CD4-positive, alpha-beta memory T cell (primary cell): Measurements from ENCODE around the gene PIK3CB. TPM values are rescaled to one million over a fixed set of nuclear protein-coding genes. Genes with fewer than 3 reads are reported as not detected.

ENCODE experiments used
- CTCF ChIA-PET: fragments of 350-600 bp; sonication (Branson Sonifier 250); formaldehyde crosslinking; loops from one replicate; lab custom pipeline; 2021; ENCODE audit warnings: inconsistent platforms; ENCODE audit not compliant: partially characterized antibody; lab: Charles Lee
- POLR2A ChIA-PET: fragments of 350-600 bp; sonication (Branson Sonifier 250); formaldehyde crosslinking; loops from one replicate; lab custom pipeline; 2021; ENCODE audit not compliant: partially characterized antibody; lab: Charles Lee
- DNase-seq, 5 donors: peaks; one replicate each; pipeline versions ENCODE4 v3.0.0 to v3.0.0-alpha.2; 2020 to 2022; ENCODE audit warnings: mixed read lengths in 1 of 5
- H3K27ac ChIP-seq: one replicate; pipeline ENCODE4 v1.7.0; 2013; ENCODE audit warnings: low read depth, low read length
- H3K27me3 ChIP-seq: 2 replicates; pipeline ENCODE4 v1.7.0; 2013; ENCODE audit warnings: mild to moderate bottlenecking, low read length, moderate library complexity; ENCODE audit not compliant: insufficient read depth
- H3K36me3 ChIP-seq: 2 replicates; pipeline ENCODE4 v1.7.0; 2013; ENCODE audit warnings: mild to moderate bottlenecking, low read length, moderate library complexity; ENCODE audit not compliant: insufficient read depth
- H3K4me1 ChIP-seq: 2 replicates; pipeline ENCODE4 v1.7.0; 2013; ENCODE audit warnings: mild to moderate bottlenecking, low read length, moderate library complexity; ENCODE audit not compliant: insufficient read depth
- H3K4me3 ChIP-seq, 2 donors: one replicate each; pipeline ENCODE4 v1.7.0; 2013; ENCODE audit warnings: low read length in 2 of 2, mild to moderate bottlenecking in 1 of 2
- H3K9me3 ChIP-seq, 2 donors: one replicate each; pipeline ENCODE4 v1.7.0; 2013; ENCODE audit warnings: low read length in 2 of 2, control low read depth in 1 of 2; ENCODE audit not compliant: control insufficient read depth in 1 of 2
- H3K27ac Mint-ChIP-seq, 7 donors: one replicate each; pipeline ENCODE4 v1.8.0; 2020 to 2021; ENCODE audit warnings: mixed read lengths in 7 of 7, mild to moderate bottlenecking in 6 of 7, inconsistent platforms in 3 of 7, moderate library complexity in 3 of 7
- H3K27me3 Mint-ChIP-seq, 2 donors: one replicate each; pipeline ENCODE4 v1.8.0; 2020 to 2021; ENCODE audit warnings: mixed read lengths in 2 of 2
- H3K36me3 Mint-ChIP-seq, 2 donors: one replicate each; pipeline ENCODE4 v1.8.0; 2020 to 2021; ENCODE audit warnings: mixed read lengths in 2 of 2, inconsistent platforms in 1 of 2, mild to moderate bottlenecking in 1 of 2
- H3K4me1 Mint-ChIP-seq, 4 donors: one replicate each; pipeline ENCODE4 v1.8.0; 2020 to 2021; ENCODE audit warnings: mixed read lengths in 4 of 4, mild to moderate bottlenecking in 1 of 4
- H3K4me3 Mint-ChIP-seq, 8 donors: one replicate each; pipeline ENCODE4 v1.8.0; 2020 to 2021; ENCODE audit warnings: mixed read lengths in 8 of 8, mild to moderate bottlenecking in 7 of 8, moderate library complexity in 6 of 8, inconsistent platforms in 3 of 8
- H3K9me3 Mint-ChIP-seq, 8 donors: one replicate each; pipeline ENCODE4 v1.8.0; 2020 to 2021; ENCODE audit warnings: mixed read lengths in 8 of 8, mild to moderate bottlenecking in 5 of 8, inconsistent platforms in 3 of 8, moderate library complexity in 1 of 8
- intact Hi-C: fragments of 100-400 bp; cut with micrococcal nuclease; formaldehyde crosslinking; loops from one replicate; pipeline ENCODE4 v1.15.1; 2023
- polyA plus RNA-seq, 2 donors: library from polyadenylated mRNA; unstranded; fragments of 300-500 nt; fragmentation: Illumina TruSeq; gene quantifications; one replicate each; pipeline ENCODE4 v1.2.3, GENCODE V29; 2021
- total RNA-seq, 2 experiments: library from RNA; stranded (reverse); gene quantifications; one replicate each; pipeline ENCODE4 v1.2.3, GENCODE V29; 2021

The PIK3CB gene
- total RNA-seq (10 to 100 TPM; 44.8 to 52.1 TPM), polyA plus RNA-seq (10 to 100 TPM; 14.4 to 23.9 TPM)

DNA sequence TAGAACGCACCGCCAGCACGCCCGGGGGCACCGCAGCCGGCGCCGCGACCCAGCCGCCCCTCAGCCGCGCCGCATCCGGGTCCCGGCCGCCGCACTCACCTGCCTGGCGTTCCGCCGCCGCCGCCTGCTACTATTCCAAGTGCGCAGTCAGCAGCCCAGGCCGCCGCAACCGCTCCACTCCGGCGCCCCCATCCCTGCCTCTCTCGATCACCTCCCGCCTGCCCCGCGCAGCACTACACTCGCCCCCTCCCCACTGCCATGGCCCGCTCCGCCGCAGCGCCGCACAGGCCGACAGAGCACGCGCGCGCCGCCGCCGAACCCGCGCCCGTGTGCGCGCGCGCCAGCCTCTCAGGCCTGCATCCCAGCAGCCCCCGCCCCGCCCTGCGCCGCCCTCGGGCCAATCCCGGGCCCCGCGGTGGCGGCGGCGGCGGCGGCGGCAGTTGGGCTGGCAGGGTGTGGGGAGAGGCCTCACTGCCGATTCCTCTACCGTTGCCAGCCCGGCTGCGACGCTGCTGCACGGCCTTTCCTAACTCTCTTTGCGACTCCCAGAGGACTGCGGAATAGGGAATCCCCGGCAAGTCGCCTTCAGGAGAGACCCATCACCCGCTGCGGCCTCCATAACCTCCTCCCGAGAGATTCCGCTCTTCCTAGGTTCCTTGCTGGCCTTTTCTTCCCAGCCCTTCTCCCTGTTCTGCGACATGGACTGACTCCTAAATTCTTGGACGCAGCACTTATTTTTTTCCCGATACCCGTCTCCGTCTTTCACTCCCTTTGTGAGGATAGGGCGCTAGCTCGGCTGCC is at the start of gene PIK3CB:
PIK3CB (minus strand) TSS at position 333 of the 801 bp plus-strand sequence. CDS start 75,585 bp downstream, outside the sequence.
- Mint-ChIP-seq H3K27me3 (no peaks in the 10 kb centered on the region), H3K27ac (peak within 1 kb of the TSS; percentile 96 to 99 (median 97)), H3K36me3 (peaks cover 3 to 17% of the 10 kb centered on the region in 2 donors), H3K4me3 (peak within 1 kb of the TSS; percentile 90 to 98 (median 95)), H3K4me1 (peaks cover 19 to 34% (median 27%) of the 10 kb centered on the region in 4 donors), H3K9me3 (peaks cover 0 to 4% (median 0%) of the 10 kb centered on the region in 8 donors)
- peak; percentile 81 to 89 (median 88) for DNase-seq
- Histone ChIP-seq H3K27ac (peak within 1 kb of the TSS; percentile 76), H3K27me3 (no peaks in the 10 kb centered on the region), H3K4me1 (peaks cover 21% of the 10 kb centered on the region), H3K36me3 (no peaks in the 10 kb centered on the region), H3K9me3 (no peaks in the 10 kb centered on the region), H3K4me3 (peak within 1 kb of the TSS; percentile 64 to 76)
- intact Hi-C loops: loop anchor here (1.0 to 10.0 kb wide), 6 partner anchors 19 to 240 kb away; partner anchors contain the start of genes CEP70 and FAIM
- ChIA-PET POLR2A (interaction anchor here (0.7 to 2.3 kb wide), 11 partner anchors 10 to 240 kb away, joined by 3 to 19 read pairs (median 4); partner anchors contain the start of genes CEP70 and FAIM), CTCF (interaction anchor here (0.9 to 2.4 kb wide), 4 partner anchors 25 to 89 kb away, joined by 3 to 17 read pairs (median 4); no protein-coding TSS in a partner anchor)

- no peaks in the 10 kb centered on the region for H3K27me3 ChIP-seq
- no peaks in the 10 kb centered on the region for H3K9me3 ChIP-seq
- H3K27ac ChIP-seq: no peak overlapping the region
- intact Hi-C loops: no loop called here
- H3K36me3 ChIP-seq: no peaks in the 10 kb centered on the region
- no peak overlapping the region for H3K4me3 ChIP-seq
- H3K36me3 Mint-ChIP-seq: peaks cover 0 to 2% of the 10 kb centered on the region in 2 donors
- peaks cover 0 to 7% (median 3%) of the 10 kb centered on the region in 8 donors for H3K9me3 Mint-ChIP-seq
- POLR2A ChIA-PET: no interaction called here
- no peak for DNase-seq
- H3K4me1 Mint-ChIP-seq: peaks cover 0 to 3% (median 2%) of the 10 kb centered on the region in 4 donors
- CTCF ChIA-PET: interaction anchor here (0.5 to 1.8 kb wide), 4 partner anchors 8 to 326 kb away, joined by 3 to 6 read pairs (median 4); no protein-coding TSS in a partner anchor
- H3K4me3 Mint-ChIP-seq: no peak overlapping the region
- H3K27ac Mint-ChIP-seq: no peak overlapping the region
- H3K4me1 ChIP-seq: no peaks in the 10 kb centered on the region
- no peaks in the 10 kb centered on the region for H3K27me3 Mint-ChIP-seq
These were observed 46.5 kb upstream of the PIK3CB start for GRCh38 chr3:138881233-138881632.

DNA sequence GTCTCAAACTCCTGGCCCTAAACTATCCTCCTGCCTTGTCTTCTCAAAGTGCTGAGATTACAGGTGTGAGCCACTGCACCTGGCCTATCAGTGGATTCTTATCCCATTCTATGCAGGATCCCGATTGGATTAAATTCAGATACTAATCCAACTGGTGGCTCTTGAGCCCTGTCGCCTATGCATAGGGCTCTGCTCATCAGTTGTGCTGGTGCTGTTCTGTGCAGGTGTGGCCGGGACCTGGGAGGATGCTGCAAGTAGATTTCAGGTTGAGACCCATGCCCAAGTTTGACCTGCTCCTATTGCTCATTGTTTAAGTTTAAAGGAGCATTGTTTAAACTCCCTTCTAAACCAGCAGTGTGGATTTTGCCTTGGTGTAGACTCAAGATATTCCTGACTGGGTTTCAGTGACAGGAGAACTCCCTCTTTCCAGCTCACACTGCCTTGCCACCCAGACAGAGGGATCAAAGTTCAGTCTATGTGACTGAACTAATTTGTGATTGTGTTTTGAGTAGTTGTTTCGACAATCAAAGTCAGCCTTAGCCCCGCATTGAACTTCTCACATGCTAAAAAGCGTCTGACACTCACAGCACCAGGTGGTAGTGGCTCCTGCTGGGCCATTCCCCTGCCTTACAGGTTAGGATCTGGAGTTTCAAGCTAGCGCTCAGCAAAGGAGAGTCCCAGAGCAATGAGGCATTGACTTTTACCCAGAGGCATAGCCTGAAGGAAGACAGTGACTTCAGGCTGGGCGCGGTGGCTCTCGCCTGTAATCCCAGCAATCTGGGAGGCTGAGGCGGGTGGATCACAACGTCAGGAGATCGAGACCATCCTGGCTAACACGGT is 45.0 kb upstream of the PIK3CB start:
- Mint-ChIP-seq H3K9me3 (peaks cover 2 to 14% (median 8%) of the 10 kb centered on the region in 8 donors), H3K27me3 (no peaks in the 10 kb centered on the region), H3K27ac (no peak overlapping the region), H3K36me3 (peaks cover 3 to 9% of the 10 kb centered on the region in 2 donors), H3K4me1 (peaks cover 3 to 11% (median 7%) of the 10 kb centered on the region in 4 donors), H3K4me3 (no peak overlapping the region)
- H3K4me3 ChIP-seq: no peak overlapping the region
- no peaks in the 10 kb centered on the region for H3K4me1 ChIP-seq
- intact Hi-C loops: no loop called here
- POLR2A ChIA-PET: no interaction called here
- H3K27ac ChIP-seq: no peak overlapping the region
- CTCF ChIA-PET: interaction anchor here (1.3 kb wide), 1 partner anchor 36 kb away, joined by 3 read pairs; no protein-coding TSS in a partner anchor
- no peaks in the 10 kb centered on the region for H3K9me3 ChIP-seq
- no peaks in the 10 kb centered on the region for H3K36me3 ChIP-seq
- DNase-seq: no peak
- no peaks in the 10 kb centered on the region for H3K27me3 ChIP-seq

- Histone ChIP-seq H3K9me3 (no peaks in the 10 kb centered on the region), H3K4me3 (no peak overlapping the region), H3K27me3 (no peaks in the 10 kb centered on the region), H3K4me1 (no peaks in the 10 kb centered on the region), H3K27ac (no peak overlapping the region), H3K36me3 (no peaks in the 10 kb centered on the region)
- Mint-ChIP-seq H3K27me3 (no peaks in the 10 kb centered on the region), H3K27ac (no peak overlapping the region), H3K36me3 (peaks cover 3 to 9% of the 10 kb centered on the region in 2 donors), H3K4me1 (peaks cover 3 to 11% (median 7%) of the 10 kb centered on the region in 4 donors), H3K9me3 (peaks cover 2 to 17% (median 10%) of the 10 kb centered on the region in 8 donors), H3K4me3 (peak overlapping the region in 1 of 8 donors; percentile 11)
- POLR2A ChIA-PET: no interaction called here
- CTCF ChIA-PET: interaction anchor here (0.7 to 1.6 kb wide), 2 partner anchors 38 to 59 kb away, joined by 3 to 4 read pairs; no protein-coding TSS in a partner anchor
- intact Hi-C loops: no loop called here
- DNase-seq: no peak
These were observed 42.5 kb upstream of the PIK3CB start for GRCh38 chr3:138877226-138877625.

GRCh38 chr3:138875754-138876664 is 41.3 kb upstream of the PIK3CB start:
- no peaks in the 10 kb centered on the region for H3K27me3 ChIP-seq
- ChIA-PET POLR2A (no interaction called here), CTCF (interaction anchor here (1.1 to 2.4 kb wide), 3 partner anchors 39 to 47 kb away, joined by 4 to 9 read pairs (median 5); no protein-coding TSS in a partner anchor)
- intact Hi-C loops: no loop called here
- no peaks in the 10 kb centered on the region for H3K9me3 ChIP-seq
- Mint-ChIP-seq H3K9me3 (peaks cover 2 to 17% (median 10%) of the 10 kb centered on the region in 8 donors), H3K27ac (peak overlapping the region in 2 of 7 donors; percentile 6 to 43), H3K36me3 (peaks cover 3 to 9% of the 10 kb centered on the region in 2 donors), H3K27me3 (no peaks in the 10 kb centered on the region), H3K4me1 (peaks cover 3 to 11% (median 7%) of the 10 kb centered on the region in 4 donors), H3K4me3 (peak overlapping the region in 6 of 8 donors; percentile 3 to 53 (median 24))
- DNase-seq: peak in 3 of 5 donors; percentile 4 to 7 (median 5)
- H3K27ac ChIP-seq: no peak overlapping the region
- H3K4me1 ChIP-seq: no peaks in the 10 kb centered on the region
- H3K36me3 ChIP-seq: no peaks in the 10 kb centered on the region
- no peak overlapping the region for H3K4me3 ChIP-seq

GRCh38 chr3:138875096-138875753 is 40.5 kb upstream of the PIK3CB start:
- intact Hi-C loops: no loop called here
- no peaks in the 10 kb centered on the region for H3K27me3 ChIP-seq
- peak overlapping the region in 3 of 8 donors; percentile 3 to 53 (median 44) for H3K4me3 Mint-ChIP-seq

More at GRCh38 chr3:138875096-138875753, 40.5 kb upstream of the PIK3CB start:
- H3K27ac Mint-ChIP-seq: no peak overlapping the region
- peaks cover 2 to 17% (median 10%) of the 10 kb centered on the region in 8 donors for H3K9me3 Mint-ChIP-seq
- ChIA-PET CTCF (interaction anchor here (0.6 to 2.4 kb wide), 3 partner anchors 40 to 278 kb away, joined by 3 to 9 read pairs (median 4); no protein-coding TSS in a partner anchor), POLR2A (no interaction called here)
- H3K36me3 Mint-ChIP-seq: peaks cover 3 to 9% of the 10 kb centered on the region in 2 donors
- no peaks in the 10 kb centered on the region for H3K36me3 ChIP-seq
- DNase-seq: no peak
- H3K9me3 ChIP-seq: no peaks in the 10 kb centered on the region
- H3K27ac ChIP-seq: no peak overlapping the region
- no peaks in the 10 kb centered on the region for H3K27me3 Mint-ChIP-seq
- H3K4me3 ChIP-seq: no peak overlapping the region
- H3K4me1 Mint-ChIP-seq: peaks cover 3 to 11% (median 7%) of the 10 kb centered on the region in 4 donors
- no peaks in the 10 kb centered on the region for H3K4me1 ChIP-seq
